Mucosa of descending colon (tissue), 3 donors: Measurements from ENCODE around the gene PLEKHA3. TPM values are rescaled to one million over a fixed set of nuclear protein-coding genes. Genes with fewer than 3 reads are reported as not detected.

Source experiments
- ATAC-seq: fragments of 200-7000 bp; cut with Tn5 transposase; one replicate; pipeline ENCODE4 v1.9.1; 2020; ENCODE audit warnings: mild to moderate bottlenecking, moderate library complexity
- DNase-seq, 3 donors: peaks; one replicate each; pipeline ENCODE4 v3.0.0-alpha.2; 2020
- H3K36me3 ChIP-seq: fragments of 200-600 bp; one replicate; pipeline ENCODE4 v1.8.0; 2021; ENCODE audit warnings: low read depth, mild to moderate bottlenecking
- H3K4me1 ChIP-seq: fragments of 200-600 bp; one replicate; pipeline ENCODE4 v1.8.0; 2021; ENCODE audit warnings: low read depth, mild to moderate bottlenecking
- H3K4me3 ChIP-seq: fragments of 200-600 bp; one replicate; pipeline ENCODE4 v1.8.0; 2021; ENCODE audit warnings: mild to moderate bottlenecking
- H3K9me3 ChIP-seq: fragments of 200-600 bp; one replicate; pipeline ENCODE4 v1.8.0; 2021; ENCODE audit warnings: mild to moderate bottlenecking
- CTCF ChIP-seq: fragments of 200-600 bp; IDR thresholded peaks from one replicate; pipeline ENCODE4 v1.8.0; 2022; ENCODE audit warnings: antibody characterized with exemption, mild to moderate bottlenecking
- intact Hi-C, 2 donors: fragments of 100-400 bp; cut with DNase I in 1 of 2; cut with micrococcal nuclease in 1 of 2; formaldehyde crosslinking; loops; one replicate each; pipeline versions ENCODE4 v1.11.0 to v1.11.1; 2022; cut with DNase I, micrococcal nuclease
- total RNA-seq, 3 donors: library from RNA; stranded (reverse); fragmentation: NEBNext Ultra II Directional in 2 of 3; extraction: Animal tissue kit (Norgen Biotek cat#: 25700) in 2 of 3; gene quantifications; one replicate each; pipeline versions ENCODE4 v1.2.1 to v1.2.4, GENCODE V29; 2021 to 2023
- donor health status: DM: no; HTN: no; CAD: no; lungs with moderate emphysema.
- donor health status: DM: no; HTN: no; CAD: no.
- donor health status: DM: no; HTN: yes; CAD: no.

The PLEKHA3 gene
- total RNA-seq, 3 donors from 2014 or later, result 24.1 to 47.6 (median 26.3) TPM

GRCh38 chr2:178450524-178450773 lies 29.8 kb upstream of the PLEKHA3 start:
- DNase-seq (peak in 1 of 3 donors; percentile 89), ATAC-seq (no peak)
- TF ChIP-seq CTCF, result no peak
- Histone ChIP-seq H3K9me3 (no peaks in the 10 kb centered on the region), H3K4me1 (peaks cover 13% of the 10 kb centered on the region), H3K36me3 (no peaks in the 10 kb centered on the region), H3K4me3 (peak overlapping the region; percentile 90)
- intact Hi-C loops, result no loop called here

- intact Hi-C loops, result no loop called here
- Histone ChIP-seq H3K4me1 (peaks cover 13% of the 10 kb centered on the region), H3K4me3 (peak within 1 kb of the TSS; percentile 90), H3K36me3 (no peaks in the 10 kb centered on the region), H3K9me3 (no peaks in the 10 kb centered on the region)
- ATAC-seq (peak; percentile 96), DNase-seq (peak; percentile 98 to 99 (median 98))
- TF ChIP-seq CTCF, result peak; percentile 14
Measured at GRCh38 chr2:178450774-178451525, 29.3 kb upstream of the PLEKHA3 start, which contains the start of the genes PJVK and PRKRA. Gene PJVK, plus strand, starts transcription at chr2:178451378. Its CDS starts 2,032 bp downstream, at chr2:178453410. Gene PRKRA, minus strand, starts transcription at chr2:178451175. Its CDS starts 145 bp downstream, at chr2:178451030.

- Histone ChIP-seq H3K4me1 (peaks cover 13% of the 10 kb centered on the region), H3K9me3 (no peaks in the 10 kb centered on the region), H3K36me3 (no peaks in the 10 kb centered on the region), H3K4me3 (no peak overlapping the region)
- intact Hi-C loops, result no loop called here
- no peak for TF ChIP-seq CTCF
- DNase-seq (no peak), ATAC-seq (no peak)
Measured at GRCh38 chr2:178452334-178452733, 27.9 kb upstream of the PLEKHA3 start.

- intact Hi-C loops, result no loop called here
- TF ChIP-seq CTCF, result no peak
- Histone ChIP-seq H3K9me3 (no peaks in the 10 kb centered on the region), H3K36me3 (no peaks in the 10 kb centered on the region), H3K4me1 (peaks cover 13% of the 10 kb centered on the region), H3K4me3 (no peak overlapping the region)
- DNase-seq (peak in 1 of 3 donors; percentile 10), ATAC-seq (no peak)
Measured at GRCh38 chr2:178452870-178453269, 27.4 kb upstream of the PLEKHA3 start.

GRCh38 chr2:178455947-178456346 lies 24.3 kb upstream of the PLEKHA3 start:
- no peak for ATAC-seq
- no peak for TF ChIP-seq CTCF

More at GRCh38 chr2:178455947-178456346, 24.3 kb upstream of the PLEKHA3 start:
- H3K4me1 ChIP-seq, result no peaks in the 10 kb centered on the region
- H3K9me3 ChIP-seq, result no peaks in the 10 kb centered on the region
- DNase-seq, result no peak
- intact Hi-C loops, result no loop called here
- H3K36me3 ChIP-seq, result no peaks in the 10 kb centered on the region
- H3K4me3 ChIP-seq, result no peak overlapping the region
